ENCODE data around the gene BAIAP2. TPM values are rescaled to one million over a fixed set of nuclear protein-coding genes. Genes with fewer than 3 reads are reported as not detected.

BAIAP2 gene
- total RNA-seq, 1 experiment from 2014 or later, result 57.7 TPM

DNA sequence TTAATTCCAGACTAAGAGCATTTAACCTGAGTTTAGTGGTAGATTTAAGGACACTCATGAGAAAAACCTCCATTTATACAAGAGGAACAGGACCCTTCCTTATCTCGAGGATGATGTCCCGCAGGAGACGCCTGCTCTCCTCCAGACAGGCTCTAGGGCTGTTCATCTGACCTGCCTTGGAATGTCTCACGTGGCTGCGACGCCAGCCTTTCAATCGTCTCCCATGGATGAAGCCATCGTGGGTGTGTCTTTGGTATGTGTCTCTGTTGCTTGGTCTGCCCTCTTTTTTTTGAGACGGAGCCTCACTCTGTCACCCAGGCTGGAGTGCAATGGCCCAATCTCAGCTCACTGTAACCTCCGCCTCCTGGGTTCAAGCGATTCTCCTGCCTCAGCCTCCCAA lies 26.8 kb upstream of the BAIAP2 start:
- ChIA-PET POLR2A (no interaction called here), CTCF (no interaction called here)
- no peak for DNase-seq
- Histone ChIP-seq H3K4me3 (ENCODE audit: low read depth, low read length) (no peak overlapping the region), H3K27me3 (replicated peaks; ENCODE audit: control insufficient read depth, insufficient read depth, low read length) (peaks cover 4% of the 10 kb centered on the region), H3K4me1 (peaks cover 19% of the 10 kb centered on the region), H3K9me3 (peaks cover 26% of the 10 kb centered on the region), H3K36me3 (ENCODE audit: control insufficient read depth, insufficient read depth, low read length) (no peaks in the 10 kb centered on the region)
- no peak overlapping the region for H3K4me3 Mint-ChIP-seq (ENCODE audit: unreplicated experiment)
- BruUV-seq (replicated peaks), result no TSS peak
- peaks cover 22% of the 10 kb centered on the region for H3K9me3 Mint-ChIP-seq (ENCODE audit: unreplicated experiment)
- H3K27me3 Mint-ChIP-seq (ENCODE audit: insufficient read depth, unreplicated experiment), result peaks cover 15% of the 10 kb centered on the region
- intact Hi-C loops (cut with micrococcal nuclease; ENCODE audit: unreplicated experiment), result no loop called here
- peaks cover 15% of the 10 kb centered on the region for H3K36me3 Mint-ChIP-seq (ENCODE audit: insufficient read depth, unreplicated experiment)
- TF ChIP-seq, protein P1, sequence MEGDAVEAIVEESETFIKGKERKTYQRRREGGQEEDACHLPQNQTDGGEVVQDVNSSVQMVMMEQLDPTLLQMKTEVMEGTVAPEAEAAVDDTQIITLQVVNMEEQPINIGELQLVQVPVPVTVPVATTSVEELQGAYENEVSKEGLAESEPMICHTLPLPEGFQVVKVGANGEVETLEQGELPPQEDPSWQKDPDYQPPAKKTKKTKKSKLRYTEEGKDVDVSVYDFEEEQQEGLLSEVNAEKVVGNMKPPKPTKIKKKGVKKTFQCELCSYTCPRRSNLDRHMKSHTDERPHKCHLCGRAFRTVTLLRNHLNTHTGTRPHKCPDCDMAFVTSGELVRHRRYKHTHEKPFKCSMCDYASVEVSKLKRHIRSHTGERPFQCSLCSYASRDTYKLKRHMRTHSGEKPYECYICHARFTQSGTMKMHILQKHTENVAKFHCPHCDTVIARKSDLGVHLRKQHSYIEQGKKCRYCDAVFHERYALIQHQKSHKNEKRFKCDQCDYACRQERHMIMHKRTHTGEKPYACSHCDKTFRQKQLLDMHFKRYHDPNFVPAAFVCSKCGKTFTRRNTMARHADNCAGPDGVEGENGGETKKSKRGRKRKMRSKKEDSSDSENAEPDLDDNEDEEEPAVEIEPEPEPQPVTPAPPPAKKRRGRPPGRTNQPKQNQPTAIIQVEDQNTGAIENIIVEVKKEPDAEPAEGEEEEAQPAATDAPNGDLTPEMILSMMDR (IDR thresholded peaks at IDR 0.05; ENCODE audit: insufficient read depth in 1 of 2, low read depth in 1 of 2, low read length in 1 of 2, severe bottlenecking in 1 of 2, unreplicated experiment in 1 of 2), result no peak
- H3K4me1 Mint-ChIP-seq (ENCODE audit: low read depth, unreplicated experiment), result peaks cover 7% of the 10 kb centered on the region
- H3K27ac Mint-ChIP-seq (ENCODE audit: unreplicated experiment), result no peak overlapping the region

DNA sequence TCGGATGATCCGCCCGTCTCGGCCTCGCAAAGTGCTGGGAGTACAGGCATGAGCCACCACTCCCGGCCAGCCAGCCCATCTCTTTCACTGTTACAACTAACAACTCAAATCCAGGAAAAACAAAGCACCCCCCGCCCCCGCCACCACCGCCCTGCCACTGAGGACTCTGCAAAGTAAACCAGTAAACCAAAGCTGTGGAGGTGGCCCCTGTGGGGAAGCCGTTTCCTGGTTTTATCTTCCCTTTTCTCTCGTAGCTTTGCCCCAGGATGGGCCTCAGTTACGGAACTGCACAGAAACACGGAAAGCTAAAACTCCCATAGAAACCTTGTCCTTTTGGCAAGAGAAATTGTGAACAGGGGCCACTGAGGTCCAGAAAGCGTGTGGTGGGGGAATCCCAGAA lies 25.8 kb upstream of the BAIAP2 start:
- peaks cover 19% of the 10 kb centered on the region for H3K4me1 ChIP-seq
- H3K27ac Mint-ChIP-seq (ENCODE audit: unreplicated experiment), result no peak overlapping the region
- no peak for DNase-seq
- peaks cover 7% of the 10 kb centered on the region for H3K4me1 Mint-ChIP-seq (ENCODE audit: low read depth, unreplicated experiment)
- TF ChIP-seq, protein P1 (IDR thresholded peaks at IDR 0.05; ENCODE audit: insufficient read depth in 1 of 2, low read depth in 1 of 2, low read length in 1 of 2, severe bottlenecking in 1 of 2, unreplicated experiment in 1 of 2), result no peak
- peaks cover 26% of the 10 kb centered on the region for H3K9me3 ChIP-seq
- POLR2A ChIA-PET, result no interaction called here
- CTCF ChIA-PET, result no interaction called here
- H3K4me3 ChIP-seq (ENCODE audit: low read depth, low read length), result no peak overlapping the region
- H3K4me3 Mint-ChIP-seq (ENCODE audit: unreplicated experiment), result no peak overlapping the region
- intact Hi-C loops (cut with micrococcal nuclease; ENCODE audit: unreplicated experiment), result no loop called here
- no peaks in the 10 kb centered on the region for H3K36me3 ChIP-seq (ENCODE audit: control insufficient read depth, insufficient read depth, low read length)
- peaks cover 22% of the 10 kb centered on the region for H3K9me3 Mint-ChIP-seq (ENCODE audit: unreplicated experiment)
- peaks cover 9% of the 10 kb centered on the region for H3K27me3 Mint-ChIP-seq (ENCODE audit: insufficient read depth, unreplicated experiment)
- H3K27me3 ChIP-seq (replicated peaks; ENCODE audit: control insufficient read depth, insufficient read depth, low read length), result peaks cover 1% of the 10 kb centered on the region; the same call in 1 of the 2 replicates
- peaks cover 14% of the 10 kb centered on the region for H3K36me3 Mint-ChIP-seq (ENCODE audit: insufficient read depth, unreplicated experiment)
- BruUV-seq (replicated peaks), result no TSS peak

DNA sequence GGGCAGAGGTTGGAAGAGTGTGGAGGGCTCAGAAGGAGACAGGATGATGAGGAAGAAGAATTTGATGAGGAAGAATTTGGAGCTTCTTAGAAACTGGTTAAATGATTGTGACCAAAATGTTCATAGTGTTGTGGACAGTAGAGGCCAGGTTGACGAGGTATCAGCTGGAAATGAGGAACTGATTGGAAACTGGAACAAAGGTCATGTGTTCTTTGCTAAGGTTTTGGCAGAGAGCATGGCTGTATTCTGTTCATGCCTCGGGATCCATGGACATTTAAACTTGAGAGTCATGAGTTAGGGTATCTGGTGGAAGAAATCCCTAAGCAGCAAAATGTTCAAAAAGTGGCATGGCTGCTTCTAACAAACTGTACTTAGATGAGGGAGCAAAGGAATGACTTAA lies 24.0 kb upstream of the BAIAP2 start:
- H3K36me3 ChIP-seq (ENCODE audit: control insufficient read depth, insufficient read depth, low read length), result no peaks in the 10 kb centered on the region
- CTCF ChIA-PET, result no interaction called here
- DNase-seq, result no peak
- Mint-ChIP-seq H3K36me3 (ENCODE audit: insufficient read depth, unreplicated experiment) (peaks cover 6% of the 10 kb centered on the region), H3K4me1 (ENCODE audit: low read depth, unreplicated experiment) (peaks cover 7% of the 10 kb centered on the region), H3K9me3 (ENCODE audit: unreplicated experiment) (peaks cover 31% of the 10 kb centered on the region), H3K4me3 (ENCODE audit: unreplicated experiment) (peak overlapping the region; percentile 12), H3K27me3 (ENCODE audit: insufficient read depth, unreplicated experiment) (peaks cover 7% of the 10 kb centered on the region), H3K27ac (ENCODE audit: unreplicated experiment) (peak overlapping the region; percentile 68)
- peaks cover 13% of the 10 kb centered on the region for H3K4me1 ChIP-seq
- intact Hi-C loops (cut with micrococcal nuclease; ENCODE audit: unreplicated experiment), result no loop called here
- no TSS peak for BruUV-seq (replicated peaks)
- no peaks in the 10 kb centered on the region for H3K27me3 ChIP-seq (replicated peaks; ENCODE audit: control insufficient read depth, insufficient read depth, low read length)
- TF ChIP-seq, protein P1 (IDR thresholded peaks at IDR 0.05; ENCODE audit: insufficient read depth in 1 of 2, low read depth in 1 of 2, low read length in 1 of 2, severe bottlenecking in 1 of 2, unreplicated experiment in 1 of 2), result no peak
- H3K9me3 ChIP-seq, result peaks cover 26% of the 10 kb centered on the region
- no peak overlapping the region for H3K4me3 ChIP-seq (ENCODE audit: low read depth, low read length)
- POLR2A ChIA-PET, result no interaction called here

All from Caco-2 (cell line).